COLO668 (cell line): ENCODE results near the gene AKIP1.

Source experiments
- DNase-seq: peaks from one replicate; lab custom pipeline; 2025; ENCODE audit not compliant: unreplicated experiment; lab: John Stamatoyannopoulos, UW

Gene AKIP1

DNA sequence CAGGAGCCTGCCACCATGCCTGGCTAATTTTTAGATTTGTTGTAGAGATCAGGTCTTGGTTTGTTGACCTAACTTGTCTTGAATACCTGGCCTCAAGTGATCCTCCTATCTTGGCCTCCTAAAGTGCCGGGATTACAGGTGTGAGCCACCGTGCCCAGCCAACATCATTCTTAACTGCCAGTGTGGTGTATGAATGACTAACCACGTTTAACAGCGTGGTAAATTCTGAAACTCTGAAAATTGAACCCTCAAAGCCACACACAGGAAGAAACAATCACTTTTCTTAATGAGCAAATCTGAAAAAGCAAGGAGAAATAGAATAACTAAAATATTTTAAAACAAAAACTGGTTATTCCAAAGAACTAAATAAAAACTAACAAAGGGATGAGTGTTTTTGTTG lies 45.9 kb downstream of the AKIP1 start:
- no peak for DNase-seq

DNA sequence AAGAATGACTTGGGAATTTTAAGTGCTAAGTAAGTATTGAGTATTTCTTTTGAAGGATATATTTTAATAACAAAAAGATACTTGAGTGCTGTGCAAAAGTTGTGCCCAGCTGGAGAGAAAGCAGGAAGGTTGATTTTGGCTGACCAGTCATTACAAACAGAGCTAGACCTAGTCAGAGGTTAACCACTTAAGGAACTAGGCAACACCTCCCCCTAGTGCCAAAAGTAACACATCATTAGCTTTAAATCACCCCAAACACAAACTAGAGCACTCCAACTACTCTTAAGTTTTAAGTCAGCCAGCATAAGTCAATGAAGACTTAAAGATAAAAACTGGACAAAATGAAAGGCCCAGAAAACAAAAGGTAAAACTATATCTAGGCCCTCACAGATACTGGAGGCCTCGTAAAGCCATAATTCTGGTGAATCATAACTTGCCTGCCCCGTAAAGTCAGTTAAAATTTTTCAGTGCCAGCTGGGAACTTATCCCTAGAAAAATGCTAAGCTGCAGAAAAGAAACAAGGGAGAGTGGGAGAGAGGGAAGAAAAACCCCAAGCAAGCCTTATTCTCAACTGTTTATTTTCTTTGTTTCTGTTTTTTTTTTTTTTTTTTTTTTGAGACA lies 48.7 kb downstream of the AKIP1 start:
- peak; percentile 19 for DNase-seq

DNA sequence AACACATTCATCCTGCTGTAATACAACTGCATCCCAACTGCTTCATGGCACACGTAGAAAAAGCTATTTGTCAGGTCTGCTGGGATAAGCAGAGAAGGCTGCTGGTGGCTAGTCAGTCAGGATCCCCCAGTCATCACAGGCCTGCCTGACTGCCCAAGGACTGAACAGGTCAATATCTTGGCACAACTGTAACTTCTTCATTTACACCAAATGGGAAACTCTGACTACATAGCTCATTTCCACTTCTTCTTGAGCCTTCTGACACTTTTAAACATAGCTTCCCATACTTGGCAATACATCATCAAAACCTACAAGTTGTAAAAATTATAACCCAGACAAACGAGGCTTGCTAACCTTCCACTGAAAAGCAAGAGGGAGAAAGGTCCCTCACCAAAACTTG lies 50.4 kb downstream of the AKIP1 start:
- DNase-seq: no peak

DNA sequence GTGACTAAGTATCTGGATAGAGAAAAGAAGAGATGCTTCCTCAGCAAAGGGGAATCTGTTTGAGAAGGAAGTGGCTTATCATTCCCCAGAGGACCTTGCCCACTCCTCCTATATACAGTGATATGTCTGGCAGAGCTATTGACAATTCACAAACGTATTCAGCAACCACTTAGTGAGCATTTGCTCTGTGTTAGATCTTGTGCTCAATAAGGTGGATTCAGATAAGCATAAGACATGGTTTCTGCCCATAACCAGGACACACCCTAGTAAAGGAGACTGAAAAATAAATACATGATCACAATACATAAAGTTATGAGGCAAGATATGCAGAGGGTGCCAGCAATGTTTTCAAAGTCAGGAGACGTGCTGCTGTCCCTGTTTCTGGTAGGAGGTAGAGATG lies 51.9 kb downstream of the AKIP1 start:
- no peak for DNase-seq

DNA sequence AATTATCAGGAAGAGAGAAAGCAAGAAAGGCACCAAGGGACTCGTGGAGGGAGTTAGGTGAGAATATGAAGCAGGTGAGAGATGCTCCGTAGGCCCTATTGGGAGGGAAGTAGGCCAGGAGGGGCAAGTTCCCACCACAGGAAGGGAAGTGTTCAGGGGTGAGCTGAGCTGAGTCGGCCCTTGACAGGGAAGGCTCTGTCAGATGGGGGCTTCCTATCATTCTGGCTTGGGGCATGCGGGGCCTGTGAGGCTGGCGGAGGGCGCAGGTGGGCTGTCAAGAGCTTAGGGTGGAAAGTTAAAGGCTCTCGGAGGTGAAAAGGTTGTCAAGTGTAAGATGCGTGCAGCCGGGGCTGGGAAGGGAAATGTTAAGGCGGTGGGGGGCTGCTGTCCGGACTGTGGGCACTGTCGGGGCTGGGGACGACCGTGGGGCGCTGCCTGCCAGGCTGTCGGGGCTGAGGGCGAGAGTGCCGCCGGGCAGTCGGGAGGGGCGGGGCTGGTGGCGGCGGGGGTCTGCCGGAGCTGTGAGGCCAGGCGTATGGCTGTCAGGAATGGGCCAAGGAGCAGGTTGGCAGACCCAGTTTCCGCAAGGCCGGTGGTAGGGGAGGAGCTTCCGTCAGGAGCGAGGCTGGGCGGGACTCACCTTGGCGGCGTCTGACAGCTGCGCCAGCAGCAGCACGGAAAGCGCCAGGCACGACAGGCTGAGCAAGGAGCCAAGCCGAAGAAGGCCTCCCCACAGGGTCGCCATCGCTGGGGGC lies 52.8 kb downstream of the AKIP1 start:
- peak; percentile 88 for DNase-seq

DNA sequence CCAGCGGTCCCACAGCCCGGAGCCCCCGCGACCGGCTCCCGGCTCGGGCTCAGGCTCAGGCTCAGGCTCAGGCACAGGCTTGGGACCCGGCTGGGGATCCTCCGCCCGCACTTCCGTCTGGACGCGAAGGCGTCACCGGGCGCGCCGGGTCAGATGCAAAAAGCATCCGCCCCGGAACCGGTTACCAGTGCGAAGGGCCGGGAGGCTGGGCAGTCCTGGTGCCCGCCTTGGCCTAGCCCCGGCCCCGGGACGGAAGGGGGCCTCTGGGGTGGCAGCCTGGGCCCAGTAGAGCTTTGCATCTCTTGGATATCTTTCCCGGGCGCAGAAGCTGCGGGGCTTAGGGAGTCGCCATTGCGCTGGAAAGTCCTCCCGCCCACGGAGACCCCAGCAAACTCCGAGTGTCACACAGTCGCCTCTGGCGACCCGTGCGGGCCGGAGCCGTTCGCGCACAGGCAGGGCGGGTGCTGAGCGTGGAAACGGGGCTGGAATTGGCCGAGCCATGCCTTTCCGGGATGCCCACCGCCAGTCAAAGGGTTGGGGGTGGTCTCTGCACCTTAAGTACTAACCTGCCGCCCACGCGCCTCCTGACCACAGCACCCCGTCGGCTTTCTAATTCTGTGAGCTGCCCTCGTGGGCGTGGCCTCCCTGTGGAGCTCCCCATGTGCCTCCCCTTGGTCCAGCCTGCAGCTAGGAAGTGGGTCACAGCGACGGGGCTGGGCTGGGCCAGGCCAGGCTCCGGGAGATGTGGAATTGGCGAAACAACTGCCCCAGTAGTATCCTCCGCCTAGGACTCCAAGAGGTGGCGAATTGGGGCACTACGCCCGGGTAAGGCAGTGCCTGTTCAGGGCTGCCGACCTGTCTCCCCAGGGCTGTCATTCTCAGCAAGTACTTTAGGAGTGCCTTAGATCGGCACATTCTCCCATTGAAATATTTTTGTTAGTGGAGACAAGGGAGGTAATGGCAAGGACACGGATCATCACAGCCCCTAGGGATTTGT lies 53.6 kb downstream of the AKIP1 start, which contains the start of gene TMEM9B:
TSS of gene TMEM9B (minus strand) at position 119 of the 997 bp plus-strand sequence. CDS start 129 bp downstream, outside the sequence.
- peak; percentile 95 for DNase-seq

DNA sequence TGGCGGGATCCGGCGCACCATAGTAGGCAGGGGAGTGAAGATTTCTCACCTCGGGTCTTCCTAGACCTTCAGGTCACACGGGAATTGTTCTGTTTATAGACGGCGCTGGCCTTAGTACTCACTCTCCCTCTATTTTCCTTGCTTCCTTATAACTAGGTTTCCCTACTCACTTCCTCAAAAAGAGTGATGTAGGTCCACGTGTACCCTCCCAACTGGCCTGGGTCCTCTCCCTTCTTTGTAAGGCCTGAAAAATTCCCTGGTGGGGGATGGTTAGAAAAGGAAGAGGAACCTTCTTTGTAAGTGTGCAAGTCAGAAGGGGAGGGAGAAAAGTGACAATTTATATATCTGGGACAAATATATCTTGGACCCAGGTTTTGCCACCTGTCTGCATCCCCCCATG lies 56.2 kb downstream of the AKIP1 start:
- DNase-seq: no peak
